ENCODE measurements around the gene USP6.
"Not testable (repeated sequence)": the region's sequence is repeated elsewhere in the genome, so short reads cannot be mapped to it uniquely, and the experiment has no call there.

The USP6 gene

GRCh38 chr17:5220074-5220473, 104.2 kb downstream of the USP6 start:
- no peaks in the 10 kb centered on the region for H3K27me3 Mint-ChIP-seq
- H3K36me3 Mint-ChIP-seq = no peaks in the 10 kb centered on the region
- peak overlapping the region; percentile 29 for H3K27ac Mint-ChIP-seq
- no peak overlapping the region for H3K4me3 Mint-ChIP-seq
- H3K9me3 Mint-ChIP-seq (ENCODE audit: low read depth) = no peaks in the 10 kb centered on the region
- H3K4me1 Mint-ChIP-seq (ENCODE audit: low read depth) = peaks cover 20% of the 10 kb centered on the region

GRCh38 chr17:5221912-5222311, 106.1 kb downstream of the USP6 start:
- not testable (repeated sequence) for H3K4me3 Mint-ChIP-seq; H3K9me3 Mint-ChIP-seq (ENCODE audit: low read depth)

More at GRCh38 chr17:5221912-5222311, 106.1 kb downstream of the USP6 start:
- Mint-ChIP-seq H3K4me1 (ENCODE audit: low read depth) (peaks cover 32% of the 10 kb centered on the region), H3K27ac (peak overlapping the region; percentile 74)
- H3K27me3 Mint-ChIP-seq, H3K36me3 Mint-ChIP-seq: not testable (repeated sequence)
